D721Med (cell line): ENCODE data around the gene HSF2BP.
"Not testable (repeated sequence)": the region's sequence is repeated elsewhere in the genome, so short reads cannot be mapped to it uniquely, and the experiment has no call there.

Experiments
- DNase-seq: peaks from one replicate; pipeline ENCODE4 v3.0.0; 2011; ENCODE audit warnings: low spot score; ENCODE audit not compliant: insufficient read length
- FAIRE-seq: peaks from 2 replicates; lab custom pipeline; 2011; peaks lifted over from hg19 to GRCh38; lab: Jason Lieb, UNC

Gene HSF2BP

GRCh38 chr21:43522495-43523131 is 136.7 kb downstream of the HSF2BP start:
- not testable (repeated sequence) for FAIRE-seq, DNase-seq

- not testable (repeated sequence) for FAIRE-seq, DNase-seq
Measured at GRCh38 chr21:43517701-43518100, 141.6 kb downstream of the HSF2BP start.

- DNase-seq, FAIRE-seq: not testable (repeated sequence)
Measured at GRCh38 chr21:43516860-43517627, 142.2 kb downstream of the HSF2BP start.

GRCh38 chr21:43516295-43516847 is 142.9 kb downstream of the HSF2BP start:
- not testable (repeated sequence) for FAIRE-seq, DNase-seq

- FAIRE-seq, DNase-seq: not testable (repeated sequence)
Measured at GRCh38 chr21:43514834-43515233, 144.5 kb downstream of the HSF2BP start.

- DNase-seq, FAIRE-seq: not testable (repeated sequence)
Measured at GRCh38 chr21:43513023-43513422, 146.3 kb downstream of the HSF2BP start.

- FAIRE-seq, DNase-seq: not testable (repeated sequence)
Measured at GRCh38 chr21:43511209-43511608, 148.1 kb downstream of the HSF2BP start.

- not testable (repeated sequence) for FAIRE-seq, DNase-seq
Measured at GRCh38 chr21:43510669-43511068, 148.6 kb downstream of the HSF2BP start.

- FAIRE-seq, result not testable (repeated sequence)
Measured at GRCh38 chr21:43503892-43504291, 155.4 kb downstream of the HSF2BP start.

GRCh38 chr21:43503075-43503750 is 156.1 kb downstream of the HSF2BP start:
- not testable (repeated sequence) for FAIRE-seq, DNase-seq

More at GRCh38 chr21:43503892-43504291, 155.4 kb downstream of the HSF2BP start:
- not testable (repeated sequence) for DNase-seq

GRCh38 chr21:43502407-43503071 is 156.7 kb downstream of the HSF2BP start:
- not testable (repeated sequence) for FAIRE-seq, DNase-seq

- FAIRE-seq, DNase-seq: not testable (repeated sequence)
Measured at GRCh38 chr21:43498924-43499323, 160.4 kb downstream of the HSF2BP start.

GRCh38 chr21:43498065-43498464 is 161.2 kb downstream of the HSF2BP start:
- not testable (repeated sequence) for DNase-seq, FAIRE-seq

- FAIRE-seq, result not testable (repeated sequence)
Measured at GRCh38 chr21:43494279-43495012, 164.8 kb downstream of the HSF2BP start.

GRCh38 chr21:43493471-43493870 is 165.8 kb downstream of the HSF2BP start:
- not testable (repeated sequence) for FAIRE-seq, DNase-seq

More at GRCh38 chr21:43494279-43495012, 164.8 kb downstream of the HSF2BP start:
- not testable (repeated sequence) for DNase-seq

- DNase-seq, FAIRE-seq: not testable (repeated sequence)
Measured at GRCh38 chr21:43488235-43488634, 171.1 kb downstream of the HSF2BP start.

- FAIRE-seq, DNase-seq: not testable (repeated sequence)
Measured at GRCh38 chr21:43486051-43486450, 173.2 kb downstream of the HSF2BP start.

GRCh38 chr21:43485016-43485415 is 174.3 kb downstream of the HSF2BP start:
- not testable (repeated sequence) for DNase-seq, FAIRE-seq
